ENCODE data around the gene FKBP2. TPM values are rescaled to one million over a fixed set of nuclear protein-coding genes. Genes with fewer than 3 reads are reported as not detected.

Gene FKBP2
- total and polyA plus RNA-seq, 2 experiments from 2014 or later: 57.7 to 349 TPM

DNA sequence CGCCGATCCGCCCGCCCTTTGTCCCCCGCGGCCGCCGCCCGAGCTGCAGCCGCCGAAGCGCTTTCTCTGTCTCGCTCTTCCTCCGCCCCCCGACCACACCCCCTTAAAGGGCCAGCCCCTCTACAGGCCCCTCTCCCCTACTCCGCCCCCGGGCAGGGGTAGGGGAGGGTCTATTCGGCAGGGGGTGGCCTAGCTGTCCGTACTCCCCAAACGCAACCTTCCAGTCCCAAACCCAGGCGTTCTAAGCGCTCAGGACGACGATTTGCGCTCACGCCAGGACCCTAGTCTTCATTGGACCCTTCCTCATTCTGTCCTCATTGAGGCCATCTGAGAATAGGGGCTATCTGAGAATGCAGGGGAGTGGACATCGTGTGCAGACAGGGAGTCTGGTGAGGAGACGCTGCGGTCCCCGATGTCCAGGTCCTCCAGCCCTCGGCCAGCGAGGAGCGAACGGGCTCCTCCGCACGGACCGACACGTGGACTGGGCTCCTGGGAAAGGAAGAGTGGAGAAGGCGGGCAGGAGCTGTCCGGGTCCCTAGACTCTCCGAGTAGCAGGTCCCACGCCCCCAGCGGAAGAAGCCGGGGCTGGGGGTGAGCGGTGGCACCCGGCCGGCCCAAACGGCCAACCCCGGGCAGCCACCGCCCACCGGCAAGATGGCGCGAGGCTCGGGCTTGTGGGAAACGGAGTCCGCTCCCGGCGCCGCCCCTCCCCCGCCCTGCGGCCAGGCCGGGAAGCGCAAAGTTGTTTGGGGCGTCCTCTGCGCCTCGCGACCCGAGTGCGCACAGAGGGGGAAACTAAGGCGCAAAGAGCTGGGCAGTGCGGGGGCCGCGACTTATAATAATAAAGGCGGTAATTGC, 6.2 kb downstream of the FKBP2 start, which contains the start of gene PPP1R14B:
Gene PPP1R14B, minus strand, starts transcription at position 73 of the 858 bp plus-strand sequence. CDS start 270 bp downstream, outside the sequence.
- H2AFZ ChIP-seq: peak within 1 kb of the TSS; percentile 97
- no peak for TF ChIP-seq EZH2 (IDR thresholded peaks at IDR 0.05; ENCODE audit: borderline replicate concordance)
- TF ChIP-seq, protein P1, sequence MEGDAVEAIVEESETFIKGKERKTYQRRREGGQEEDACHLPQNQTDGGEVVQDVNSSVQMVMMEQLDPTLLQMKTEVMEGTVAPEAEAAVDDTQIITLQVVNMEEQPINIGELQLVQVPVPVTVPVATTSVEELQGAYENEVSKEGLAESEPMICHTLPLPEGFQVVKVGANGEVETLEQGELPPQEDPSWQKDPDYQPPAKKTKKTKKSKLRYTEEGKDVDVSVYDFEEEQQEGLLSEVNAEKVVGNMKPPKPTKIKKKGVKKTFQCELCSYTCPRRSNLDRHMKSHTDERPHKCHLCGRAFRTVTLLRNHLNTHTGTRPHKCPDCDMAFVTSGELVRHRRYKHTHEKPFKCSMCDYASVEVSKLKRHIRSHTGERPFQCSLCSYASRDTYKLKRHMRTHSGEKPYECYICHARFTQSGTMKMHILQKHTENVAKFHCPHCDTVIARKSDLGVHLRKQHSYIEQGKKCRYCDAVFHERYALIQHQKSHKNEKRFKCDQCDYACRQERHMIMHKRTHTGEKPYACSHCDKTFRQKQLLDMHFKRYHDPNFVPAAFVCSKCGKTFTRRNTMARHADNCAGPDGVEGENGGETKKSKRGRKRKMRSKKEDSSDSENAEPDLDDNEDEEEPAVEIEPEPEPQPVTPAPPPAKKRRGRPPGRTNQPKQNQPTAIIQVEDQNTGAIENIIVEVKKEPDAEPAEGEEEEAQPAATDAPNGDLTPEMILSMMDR (IDR thresholded peaks at IDR 0.05; ENCODE audit: poor library complexity): peak; percentile 19
- H3K4me1 ChIP-seq (ENCODE audit: insufficient read depth): peaks cover 22% of the 10 kb centered on the region
- H3K4me2 ChIP-seq: peak within 1 kb of the TSS; percentile 100
- H3K27ac ChIP-seq: peak within 1 kb of the TSS; percentile 98
- no peaks in the 10 kb centered on the region for H3K36me3 ChIP-seq (replicated peaks; ENCODE audit: insufficient read depth, low read depth)
- H3K4me3 ChIP-seq: peak within 1 kb of the TSS; percentile 99
- DNase-seq (ENCODE audit: low spot score): peak; percentile 93
- no peaks in the 10 kb centered on the region for H3K9me2 ChIP-seq (replicated peaks; ENCODE audit: insufficient read depth)
- peaks cover 33% of the 10 kb centered on the region for H3K79me2 ChIP-seq
- no peaks in the 10 kb centered on the region for H3K27me3 ChIP-seq
- H3K9me3 ChIP-seq (ENCODE audit: low read depth): no peaks in the 10 kb centered on the region
- H4K20me1 ChIP-seq (ENCODE audit: insufficient read depth, poor library complexity, severe bottlenecking): no peaks in the 10 kb centered on the region
- under 1% methylated on average over 66 of the region's 74 CpGs for WGBS (ENCODE audit: low lambda C conversion rate, missing lambda C conversion rate)

DNA sequence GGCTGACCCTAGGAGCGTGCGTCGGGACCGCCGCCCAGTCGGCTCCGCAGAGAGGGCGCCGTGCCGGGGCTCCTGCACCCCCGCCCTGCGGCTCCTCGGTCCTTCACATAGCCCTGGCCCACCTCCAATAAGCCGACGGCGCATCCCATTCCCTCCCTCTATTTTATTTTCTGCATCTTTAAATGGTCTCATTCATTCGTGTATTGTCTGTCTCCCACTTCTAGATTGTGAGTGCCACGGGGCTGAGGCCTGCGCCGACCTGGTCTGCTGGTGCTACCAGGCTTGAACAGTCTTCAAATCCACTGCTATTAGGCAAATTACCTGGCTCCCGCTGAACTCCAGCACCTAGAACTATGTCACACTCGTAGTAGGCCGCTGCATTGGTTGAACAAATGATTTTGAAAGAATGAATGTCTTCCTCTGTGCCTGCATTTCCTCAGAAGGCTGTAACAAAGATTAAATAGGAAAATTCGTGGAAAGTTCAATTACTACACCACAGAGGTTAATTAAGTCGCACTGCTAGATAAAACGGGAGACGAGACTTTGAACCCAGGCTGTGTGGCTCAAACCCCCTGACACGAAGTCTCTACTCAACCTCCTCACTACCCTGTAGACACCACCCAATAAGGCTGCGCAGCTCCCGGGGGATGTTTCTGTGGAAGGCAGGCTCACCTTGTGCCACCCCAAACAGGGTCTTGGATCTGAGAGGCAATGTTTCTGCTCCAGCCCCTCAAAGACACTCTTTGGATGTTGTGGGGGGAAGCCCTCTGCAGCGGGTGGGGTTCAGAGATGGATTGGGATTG, 7.0 kb downstream of the FKBP2 start:
- Histone ChIP-seq H3K4me1 (ENCODE audit: insufficient read depth) (peaks cover 21% of the 10 kb centered on the region), H3K27me3 (no peaks in the 10 kb centered on the region), H3K4me3 (peak overlapping the region; percentile 99), H2AFZ (peak overlapping the region; percentile 97), H3K79me2 (peaks cover 32% of the 10 kb centered on the region), H3K36me3 (replicated peaks; ENCODE audit: insufficient read depth, low read depth) (no peaks in the 10 kb centered on the region), H4K20me1 (ENCODE audit: insufficient read depth, poor library complexity, severe bottlenecking) (peaks cover 4% of the 10 kb centered on the region), H3K9me2 (replicated peaks; ENCODE audit: insufficient read depth) (no peaks in the 10 kb centered on the region), H3K4me2 (peak overlapping the region; percentile 100), H3K9me3 (ENCODE audit: low read depth) (no peaks in the 10 kb centered on the region), H3K27ac (no peak overlapping the region)
- DNase-seq (ENCODE audit: low spot score): no peak
- WGBS (ENCODE audit: low lambda C conversion rate, missing lambda C conversion rate): 40% methylated on average over 31 of the region's 31 CpGs
- TF ChIP-seq EZH2phosphoT487 (IDR thresholded peaks at IDR 0.05; ENCODE audit: low read depth, severe bottlenecking, unreplicated experiment) (no peak), EZH2 (IDR thresholded peaks at IDR 0.05; ENCODE audit: borderline replicate concordance) (no peak)
- TF ChIP-seq, protein P1 (IDR thresholded peaks at IDR 0.05; ENCODE audit: poor library complexity): no peak

DNA sequence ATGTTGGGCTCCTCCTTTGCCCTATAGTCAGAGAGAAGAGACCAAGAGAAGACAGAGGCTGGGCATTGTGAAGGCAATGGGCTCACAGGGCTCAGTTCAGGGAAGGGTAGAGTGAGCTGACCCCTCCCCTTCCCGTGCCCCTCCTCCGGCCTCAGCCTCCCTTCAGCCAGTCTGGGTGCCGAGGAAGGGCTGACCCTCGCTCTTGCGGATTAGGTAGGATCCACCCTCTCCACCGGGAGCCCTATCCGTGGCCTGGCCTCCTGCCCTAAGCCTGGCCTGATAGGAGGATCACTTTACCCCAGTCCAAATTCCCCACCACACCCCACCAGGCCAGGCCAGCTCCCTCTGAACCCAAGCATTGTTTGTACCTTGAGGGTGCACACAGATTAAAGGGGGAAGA, 7.7 kb downstream of the FKBP2 start:
- H3K9me3 ChIP-seq (ENCODE audit: low read depth): no peaks in the 10 kb centered on the region
- DNase-seq (ENCODE audit: low spot score): no peak
- H3K27ac ChIP-seq: no peak overlapping the region
- H3K9me2 ChIP-seq (replicated peaks; ENCODE audit: insufficient read depth): no peaks in the 10 kb centered on the region
- TF ChIP-seq EZH2phosphoT487 (IDR thresholded peaks at IDR 0.05; ENCODE audit: low read depth, severe bottlenecking, unreplicated experiment): no peak
- TF ChIP-seq, protein P1 (IDR thresholded peaks at IDR 0.05; ENCODE audit: poor library complexity): no peak
- no peak for TF ChIP-seq EZH2 (IDR thresholded peaks at IDR 0.05; ENCODE audit: borderline replicate concordance)
- no peak overlapping the region for H3K4me2 ChIP-seq
- H2AFZ ChIP-seq: no peak overlapping the region
- H3K79me2 ChIP-seq: peaks cover 32% of the 10 kb centered on the region
- H3K4me1 ChIP-seq (ENCODE audit: insufficient read depth): peaks cover 21% of the 10 kb centered on the region
- no peaks in the 10 kb centered on the region for H3K27me3 ChIP-seq
- 76% methylated on average over 5 of the region's 7 CpGs for WGBS (ENCODE audit: low lambda C conversion rate, missing lambda C conversion rate)
- no peak overlapping the region for H3K4me3 ChIP-seq
- H4K20me1 ChIP-seq (ENCODE audit: insufficient read depth, poor library complexity, severe bottlenecking): peaks cover 5% of the 10 kb centered on the region
- H3K36me3 ChIP-seq (replicated peaks; ENCODE audit: insufficient read depth, low read depth): no peaks in the 10 kb centered on the region

Data from hepatocyte (in vitro differentiated cells).